Keratinocyte (primary cell): Measurements from ENCODE around the gene GNG10. TPM values are rescaled to one million over a fixed set of nuclear protein-coding genes. Genes with fewer than 3 reads are reported as not detected.

Source experiments
- DNase-seq: peaks from one replicate; pipeline ENCODE4 v3.0.0-alpha.2; 2011; ENCODE audit warnings: low read depth, missing footprints, low spot score
- FAIRE-seq: peaks from 2 replicates; lab custom pipeline; 2011; peaks lifted over from hg19 to GRCh38; lab: Jason Lieb, UNC
- H2AFZ ChIP-seq: 2 replicates; pipeline ENCODE4 v1.6.0; 2012; ENCODE audit warnings: low read length, control low read depth, inconsistent platforms; ENCODE audit not compliant: control insufficient read depth
- H3K27ac ChIP-seq: 2 replicates; pipeline ENCODE4 v1.5.1; 2011; ENCODE audit warnings: low read length; ENCODE audit not compliant: control insufficient read depth, insufficient read depth
- H3K27me3 ChIP-seq: 3 replicates; pipeline ENCODE4 v1.6.0; 2011; ENCODE audit warnings: low read length; ENCODE audit not compliant: control insufficient read depth, insufficient read depth; ENCODE audit errors: extremely low read depth
- H3K36me3 ChIP-seq, 2 experiments: 2 replicates in 1 of 2; 3 replicates in 1 of 2; pipeline ENCODE4 v1.5.1; 2011; ENCODE audit warnings: low read length in 2 of 2, mild to moderate bottlenecking in 1 of 2; ENCODE audit not compliant: control insufficient read depth in 2 of 2, insufficient read depth in 2 of 2; ENCODE audit errors: extremely low read depth in 1 of 2
- H3K4me1 ChIP-seq: 3 replicates; pipeline ENCODE4 v1.5.1; 2011; ENCODE audit warnings: low read length; ENCODE audit not compliant: control insufficient read depth, insufficient read depth; ENCODE audit errors: extremely low read depth
- H3K4me2 ChIP-seq: 3 replicates; pipeline ENCODE4 v1.6.0; 2011; ENCODE audit warnings: low read depth, low read length; ENCODE audit not compliant: control insufficient read depth, insufficient read depth; ENCODE audit errors: extremely low read depth
- H3K4me3 ChIP-seq, 3 experiments: fragments of 200-600 bp in 1 of 3; sonication (generic) in 1 of 3; 2 replicates in 2 of 3; 3 replicates in 1 of 3; pipeline ENCODE4 v1.5.1; 2011 to 2016; ENCODE audit warnings: low read length in 3 of 3, mild to moderate bottlenecking in 3 of 3, control low read depth in 2 of 3, inconsistent platforms in 1 of 3, low read depth in 1 of 3, mixed read lengths in 1 of 3, mixed run types in 1 of 3, moderate library complexity in 1 of 3; ENCODE audit not compliant: control insufficient read depth in 2 of 3, insufficient read depth in 2 of 3; ENCODE audit errors: extremely low read depth in 1 of 3
- H3K79me2 ChIP-seq: 2 replicates; pipeline ENCODE4 v1.6.0; 2012; ENCODE audit warnings: low read length; ENCODE audit not compliant: control insufficient read depth, insufficient read depth
- H3K9ac ChIP-seq: 3 replicates; pipeline ENCODE4 v1.6.0; 2011; ENCODE audit warnings: low read length; ENCODE audit not compliant: control insufficient read depth, insufficient read depth; ENCODE audit errors: extremely low read depth
- H3K9me1 ChIP-seq: 3 replicates; pipeline ENCODE4 v1.6.0; 2011; ENCODE audit warnings: low read length; ENCODE audit not compliant: control insufficient read depth, insufficient read depth; ENCODE audit errors: extremely low read depth
- H3K9me3 ChIP-seq: 2 replicates; pipeline ENCODE4 v1.5.1; 2012; ENCODE audit warnings: low read depth, low read length; ENCODE audit not compliant: control insufficient read depth
- H4K20me1 ChIP-seq: 3 replicates; pipeline ENCODE4 v1.6.0; 2011; ENCODE audit warnings: low read length; ENCODE audit not compliant: control insufficient read depth, insufficient read depth; ENCODE audit errors: extremely low read depth
- CTCF ChIP-seq, 3 experiments: IDR thresholded peaks in 1 of 3; conservative IDR thresholded peaks in 1 of 3; optimal IDR thresholded peaks in 1 of 3; 2 replicates in 2 of 3; 3 replicates in 1 of 3; pipeline versions ENCODE3 to v1.5.1; 2011; ENCODE audit warnings: low read length in 3 of 3, mild to moderate bottlenecking in 3 of 3, moderate library complexity in 2 of 3, control low read depth in 1 of 3, inconsistent platforms in 1 of 3; ENCODE audit not compliant: insufficient read depth in 2 of 3; ENCODE audit errors: extremely low read depth in 1 of 3
- EZH2 ChIP-seq: IDR thresholded peaks from one replicate; pipeline ENCODE4 v1.6.1; 2012; ENCODE audit warnings: inconsistent platforms, mild to moderate bottlenecking, low read length, moderate library complexity
- dilution Hi-C: fragments of 300-500 bp; cut with MboI; formaldehyde crosslinking; loops from one replicate; pipeline ENCODE4 v1.7.0; 2020; ENCODE audit warnings: low sequenced_read_pairs; ENCODE audit not compliant: extremely low pct_ligation_motif_present
- polyA plus RNA-seq, 5 experiments: library from polyadenylated mRNA; depleted of rRNA in 3 of 5; stranded (reverse) in 3 of 5; stranded (forward) in 1 of 5; unstranded in 1 of 5; fragments of >200 nt; gene quantifications; 1 replicate in 1 of 5; 2 replicates in 3 of 5; 3 replicates in 1 of 5; pipeline versions ENCODE4 v1.2.1 to v1.2.3, GENCODE V29; 2011 to 2012; ENCODE audit warnings: missing spikeins in 2 of 5, low read depth in 1 of 5, low replicate concordance in 1 of 5

The GNG10 gene
- polyA plus RNA-seq, 1 donor (not counting 4 experiments of a cell fraction or from before 2014, with no cell fraction given), result 89.8 TPM

DNA sequence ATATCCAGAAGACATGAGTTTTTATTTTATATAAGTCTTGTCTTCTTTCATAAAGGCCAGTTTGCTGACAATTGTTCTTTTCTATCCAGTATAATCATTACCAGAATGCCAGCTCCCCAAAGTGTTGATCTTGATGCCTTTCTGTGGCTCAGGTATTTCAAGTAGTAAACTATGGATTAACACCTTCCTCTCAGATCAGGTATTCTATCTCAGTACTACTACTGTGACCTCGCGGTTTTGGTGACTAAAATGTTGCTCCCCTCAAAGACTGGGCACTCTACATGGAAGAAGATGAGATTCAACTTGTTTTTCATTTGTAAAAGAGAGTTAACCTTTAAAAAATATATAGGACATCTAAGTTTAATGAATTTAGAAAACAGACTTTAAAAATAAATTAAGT, 58.1 kb downstream of the GNG10 start:
- DNase-seq, result no peak
- Histone ChIP-seq H3K4me1 (no peaks in the 10 kb centered on the region), H3K9ac (no peak overlapping the region), H3K9me1 (no peaks in the 10 kb centered on the region), H3K27me3 (no peaks in the 10 kb centered on the region), H3K9me3 (no peaks in the 10 kb centered on the region), H3K36me3 (no peaks in the 10 kb centered on the region), H3K79me2 (no peaks in the 10 kb centered on the region), H3K4me2 (no peak overlapping the region), H2AFZ (no peak overlapping the region), H4K20me1 (no peaks in the 10 kb centered on the region), H3K27ac (no peak overlapping the region), H3K4me3 (no peak overlapping the region)
- TF ChIP-seq EZH2 (no peak), CTCF (optimal IDR thresholded peaks at IDR 0.05 in 1 of 3, IDR thresholded peaks at IDR 0.05 in 1 of 3, conservative IDR thresholded peaks at IDR 0.05 in 1 of 3; ENCODE audit: extremely low read depth in 1 of 3, insufficient read depth in 2 of 3, low read length in 3 of 3) (no peak)
- no peak for FAIRE-seq
- dilution Hi-C loops, result no loop called here

Other genes with a start within 250 kb of the GNG10 start
- 33.5 to 53.5 TPM (median 46.2 TPM) in 3 replicates for gene ECPAS, start 177.2 kb upstream of the GNG10 start, polyA plus RNA-seq
- 0.46 to 0.90 TPM (median 0.60 TPM) in 3 replicates for gene ZNF483, start 136.4 kb upstream of the GNG10 start, polyA plus RNA-seq
- 45.1 to 66.0 TPM (median 65.6 TPM) in 3 replicates for gene PTGR1, start 62.0 kb upstream of the GNG10 start, polyA plus RNA-seq
- gene DNAJC25, start 30.3 kb upstream of the GNG10 start, polyA plus RNA-seq, result 4.0 to 7.3 TPM (median 4.7 TPM) in 3 replicates
- 0.01 to 0.03 TPM in 2 of 3 replicates, not detected in the other for gene SHOC1, start 133.3 kb downstream of the GNG10 start, polyA plus RNA-seq
- gene UGCG, start 235.2 kb downstream of the GNG10 start, polyA plus RNA-seq, result 29.0 to 49.8 TPM (median 30.1 TPM) in 3 replicates